ENCODE data around the gene C1orf122. TPM values are rescaled to one million over a fixed set of nuclear protein-coding genes. Genes with fewer than 3 reads are reported as not detected.

Gene C1orf122
- total and polyA plus RNA-seq, 3 donors from 2014 or later: 48.1 to 188 (median 147) TPM

GRCh38 chr1:37763791-37764413 is 43.7 kb upstream of the C1orf122 start:
- Histone ChIP-seq H3K4me1 (no peaks in the 10 kb centered on the region), H3K27ac (no peak overlapping the region), H3K4me3 (no peak overlapping the region), H3K9me3 (no peaks in the 10 kb centered on the region), H3K27me3 (no peaks in the 10 kb centered on the region), H3K36me3 (ENCODE audit: low read depth, missing control alignments) (no peaks in the 10 kb centered on the region)
- WGBS, 2 donors: 17 to 52% methylated on average over 2 to 25 of the region's 25 CpGs
- TF ChIP-seq POLR2A (IDR thresholded peaks at IDR 0.05) (no peak), CTCF (IDR thresholded peaks at IDR 0.05) (no peak)
- DNase-seq: no peak
- intact Hi-C loops (cut with DNase I; ENCODE audit: low total_unique reads): no loop called here

GRCh38 chr1:37764414-37764825 is 43.2 kb upstream of the C1orf122 start:
- no peak overlapping the region for H3K4me3 ChIP-seq
- peak; percentile 68 for DNase-seq

GRCh38 chr1:37764888-37765441 is 42.6 kb upstream of the C1orf122 start, which contains the start of gene EPHA10:
EPHA10 (minus strand) TSS chr1:37765120; CDS start chr1:37765066, 54 bp downstream.
- peak; percentile 41 for DNase-seq
- 1 to 2% methylated on average over 8 to 33 of the region's 33 CpGs for WGBS, 2 donors
- H3K4me3 ChIP-seq: no peak within 1 kb of the TSS
- H3K36me3 ChIP-seq (ENCODE audit: low read depth, missing control alignments): no peaks in the 10 kb centered on the region
- no peak within 1 kb of the TSS for H3K27ac ChIP-seq
- intact Hi-C loops (cut with DNase I; ENCODE audit: low total_unique reads): no loop called here
- H3K27me3 ChIP-seq: no peaks in the 10 kb centered on the region
- TF ChIP-seq POLR2A (IDR thresholded peaks at IDR 0.05) (no peak), CTCF (IDR thresholded peaks at IDR 0.05) (no peak)
- no peaks in the 10 kb centered on the region for H3K4me1 ChIP-seq
- H3K9me3 ChIP-seq: no peaks in the 10 kb centered on the region

More at GRCh38 chr1:37764414-37764825, 43.2 kb upstream of the C1orf122 start:
- no peaks in the 10 kb centered on the region for H3K27me3 ChIP-seq
- H3K27ac ChIP-seq: no peak overlapping the region
- WGBS, 2 donors: 2 to 5% methylated on average over 28 to 29 of the region's 29 CpGs
- no peaks in the 10 kb centered on the region for H3K36me3 ChIP-seq (ENCODE audit: low read depth, missing control alignments)
- no peaks in the 10 kb centered on the region for H3K4me1 ChIP-seq
- no peaks in the 10 kb centered on the region for H3K9me3 ChIP-seq
- intact Hi-C loops (cut with DNase I; ENCODE audit: low total_unique reads): no loop called here
- TF ChIP-seq CTCF (IDR thresholded peaks at IDR 0.05): no peak
- TF ChIP-seq POLR2A (IDR thresholded peaks at IDR 0.05): no peak

- H3K27me3 ChIP-seq: no peaks in the 10 kb centered on the region
These were observed 41.5 kb upstream of the C1orf122 start for GRCh38 chr1:37765916-37766664.

More at GRCh38 chr1:37765916-37766664, 41.5 kb upstream of the C1orf122 start:
- Histone ChIP-seq H3K9me3 (no peaks in the 10 kb centered on the region), H3K36me3 (ENCODE audit: low read depth, missing control alignments) (no peaks in the 10 kb centered on the region), H3K4me1 (no peaks in the 10 kb centered on the region), H3K4me3 (no peak overlapping the region), H3K27ac (no peak overlapping the region)
- WGBS, 2 donors: 3 to 4% methylated on average over 18 to 27 of the region's 27 CpGs
- no peak for DNase-seq
- TF ChIP-seq CTCF (IDR thresholded peaks at IDR 0.05): no peak
- intact Hi-C loops (cut with DNase I; ENCODE audit: low total_unique reads): no loop called here
